Measurements from ENCODE around the gene TRPM5. TPM values are rescaled to one million over a fixed set of nuclear protein-coding genes. Genes with fewer than 3 reads are reported as not detected.

The TRPM5 gene
- total RNA-seq, 1 donor from 2014 or later, result 0.09 TPM

- peaks cover 3% of the 10 kb centered on the region for H3K9me3 Mint-ChIP-seq
- H3K4me3 Mint-ChIP-seq, result no peak overlapping the region
- H3K27me3 Mint-ChIP-seq (ENCODE audit: low read depth), result peaks cover 32% of the 10 kb centered on the region
- no peaks in the 10 kb centered on the region for H3K4me1 Mint-ChIP-seq
- TF ChIP-seq CTCF (conservative IDR thresholded peaks at IDR 0.05), result no peak
- DNase-seq (ENCODE audit: low read depth, low spot score), result no peak
- no peaks in the 10 kb centered on the region for H3K36me3 Mint-ChIP-seq (ENCODE audit: low read depth)
- H3K27ac Mint-ChIP-seq (ENCODE audit: unreplicated experiment), result no peak overlapping the region
These were observed 8.9 kb downstream of the TRPM5 start for GRCh38 chr11:2435288-2436012.

- Mint-ChIP-seq H3K27me3 (ENCODE audit: low read depth) (peaks cover 24% of the 10 kb centered on the region), H3K9me3 (no peaks in the 10 kb centered on the region), H3K36me3 (ENCODE audit: low read depth) (no peaks in the 10 kb centered on the region), H3K4me3 (no peak overlapping the region), H3K4me1 (no peaks in the 10 kb centered on the region), H3K27ac (ENCODE audit: unreplicated experiment) (no peak overlapping the region)
- no peak for DNase-seq (ENCODE audit: low read depth, low spot score)
- no peak for TF ChIP-seq CTCF (conservative IDR thresholded peaks at IDR 0.05)
These were observed 9.6 kb downstream of the TRPM5 start for GRCh38 chr11:2434506-2435255.

GRCh38 chr11:2434008-2434407 is 10.3 kb downstream of the TRPM5 start:
- Mint-ChIP-seq H3K4me1 (no peaks in the 10 kb centered on the region), H3K36me3 (ENCODE audit: low read depth) (no peaks in the 10 kb centered on the region), H3K27me3 (ENCODE audit: low read depth) (peaks cover 17% of the 10 kb centered on the region), H3K9me3 (no peaks in the 10 kb centered on the region), H3K27ac (ENCODE audit: unreplicated experiment) (no peak overlapping the region), H3K4me3 (no peak overlapping the region)
- no peak for TF ChIP-seq CTCF (conservative IDR thresholded peaks at IDR 0.05)
- no peak for DNase-seq (ENCODE audit: low read depth, low spot score)

GRCh38 chr11:2433106-2433925 is 11.0 kb downstream of the TRPM5 start:
- no peaks in the 10 kb centered on the region for H3K9me3 Mint-ChIP-seq
- H3K27ac Mint-ChIP-seq (ENCODE audit: unreplicated experiment), result no peak overlapping the region
- no peak overlapping the region for H3K4me3 Mint-ChIP-seq
- H3K4me1 Mint-ChIP-seq, result no peaks in the 10 kb centered on the region
- no peaks in the 10 kb centered on the region for H3K36me3 Mint-ChIP-seq (ENCODE audit: low read depth)
- no peak for DNase-seq (ENCODE audit: low read depth, low spot score)
- peaks cover 11% of the 10 kb centered on the region for H3K27me3 Mint-ChIP-seq (ENCODE audit: low read depth)
- no peak for TF ChIP-seq CTCF (conservative IDR thresholded peaks at IDR 0.05)

GRCh38 chr11:2432628-2433071 is 11.7 kb downstream of the TRPM5 start:
- H3K4me1 Mint-ChIP-seq, result no peaks in the 10 kb centered on the region
- no peak overlapping the region for H3K4me3 Mint-ChIP-seq
- DNase-seq (ENCODE audit: low read depth, low spot score), result no peak
- H3K27ac Mint-ChIP-seq (ENCODE audit: unreplicated experiment), result no peak overlapping the region
- peaks cover 4% of the 10 kb centered on the region for H3K27me3 Mint-ChIP-seq (ENCODE audit: low read depth)
- H3K9me3 Mint-ChIP-seq, result no peaks in the 10 kb centered on the region
- TF ChIP-seq CTCF (conservative IDR thresholded peaks at IDR 0.05), result no peak
- H3K36me3 Mint-ChIP-seq (ENCODE audit: low read depth), result no peaks in the 10 kb centered on the region

All from neural crest cell (in vitro differentiated cells).